Measurements from ENCODE around the gene MIF.
"Not testable (repeated sequence)": the region's sequence is repeated elsewhere in the genome, so short reads cannot be mapped to it uniquely, and the experiment has no call there.

Gene MIF

GRCh38 chr22:23893945-23894709, at the start of gene MIF:
Gene MIF, plus strand, starts transcription at chr22:23894383. Its CDS starts 92 bp downstream, at chr22:23894475.
- DNase-seq, result peak; percentile 98

DNA sequence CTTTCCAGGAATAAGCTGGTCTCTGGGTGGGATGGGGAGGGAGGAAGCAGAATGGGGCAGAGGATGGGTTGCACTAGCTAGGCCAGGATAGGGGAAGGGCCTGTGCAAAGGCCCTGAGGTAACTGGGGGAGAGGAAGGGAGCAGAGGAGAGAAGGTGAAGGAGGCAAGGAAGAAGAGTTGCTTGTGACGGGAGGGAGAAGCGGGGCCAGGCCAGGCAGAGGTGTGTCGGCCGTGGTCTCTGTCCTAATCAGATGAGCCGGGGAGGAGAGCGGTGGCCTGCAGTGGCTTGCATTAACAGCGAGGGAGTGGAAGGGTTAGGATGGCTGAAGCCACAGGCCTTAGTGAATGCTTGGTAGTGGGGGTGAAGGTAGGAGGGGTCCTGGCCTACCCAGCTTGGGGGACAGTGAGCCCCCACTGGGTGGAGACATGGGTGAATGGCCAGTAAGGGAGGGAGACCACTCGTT, 49.4 kb upstream of the MIF start:
- no peak for DNase-seq

GRCh38 chr22:23845265-23846080, 48.7 kb upstream of the MIF start:
- no peak for DNase-seq

GRCh38 chr22:23846081-23846469, 48.1 kb upstream of the MIF start:
- no peak for DNase-seq

- no peak for DNase-seq
Measured at GRCh38 chr22:23847310-23847920, 46.8 kb upstream of the MIF start.

DNA sequence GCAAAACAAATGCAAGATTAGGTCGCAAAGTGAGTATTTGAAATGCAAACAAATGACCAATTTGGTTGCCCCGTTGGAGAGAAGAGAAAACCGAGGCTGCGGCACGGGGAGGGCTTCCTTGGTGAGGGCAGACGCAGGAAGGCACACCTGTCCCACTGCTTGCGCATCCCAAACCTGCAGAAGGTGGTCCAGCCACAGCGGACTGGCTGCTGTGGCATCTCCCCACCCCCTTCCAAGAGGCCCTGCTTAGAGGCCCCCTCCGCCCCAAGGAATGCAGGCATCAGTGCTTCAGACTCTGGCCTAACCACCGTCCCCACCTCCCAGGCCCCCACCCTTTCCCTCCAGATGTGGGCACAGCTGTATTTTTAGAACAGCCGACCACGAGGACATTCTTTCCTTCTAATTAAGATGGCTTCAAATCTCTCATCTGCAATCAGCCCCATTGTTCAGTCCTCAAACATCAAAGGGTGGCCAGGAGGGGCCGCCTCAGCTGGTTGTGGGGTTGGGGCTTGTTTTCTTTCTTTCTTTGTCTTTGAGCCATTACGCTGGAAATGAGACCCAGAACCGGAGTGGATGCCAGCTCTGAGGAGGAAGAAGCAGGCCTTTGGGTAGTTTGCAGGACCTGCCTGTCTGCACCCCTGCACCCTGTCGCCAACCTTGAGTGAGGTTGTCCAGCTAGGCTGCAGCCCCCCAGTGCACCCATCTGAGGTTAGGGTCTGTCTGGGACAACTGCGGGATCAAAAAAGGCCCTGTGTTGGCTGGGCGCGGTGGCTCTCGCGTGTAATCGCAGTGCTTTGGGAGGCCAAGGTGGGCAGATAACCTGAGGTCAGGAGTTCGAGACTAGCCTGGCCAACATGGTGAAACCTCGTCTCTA, 46.0 kb upstream of the MIF start:
- DNase-seq, result no peak

- peak; percentile 85 for DNase-seq
Measured at GRCh38 chr22:23849009-23850006, 44.9 kb upstream of the MIF start.

DNA sequence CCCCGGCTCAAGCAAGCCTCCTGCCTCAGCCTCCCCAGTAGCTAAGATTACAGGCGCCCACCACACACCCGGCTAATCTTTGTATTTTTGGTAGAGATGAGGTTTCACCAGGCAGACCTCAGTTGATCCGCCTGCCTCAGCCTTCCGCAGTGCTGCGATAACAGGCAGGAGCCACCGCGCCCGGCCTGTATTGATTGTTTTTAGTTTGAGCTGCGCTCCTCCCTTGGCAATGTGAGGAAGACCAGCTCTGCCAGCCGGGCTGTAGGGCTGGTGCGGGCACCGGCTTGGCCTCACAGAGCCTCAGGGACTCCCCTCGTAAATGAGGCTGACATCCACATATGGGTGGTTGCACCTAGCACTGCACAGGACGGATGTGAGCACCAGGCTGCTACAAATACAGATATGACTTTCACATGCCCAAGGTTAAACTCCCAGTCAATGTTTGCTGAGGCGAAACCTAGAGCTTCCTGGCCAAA, 44.0 kb upstream of the MIF start:
- no peak for DNase-seq

GRCh38 chr22:23856721-23857605, 37.2 kb upstream of the MIF start:
- peak; percentile 70 for DNase-seq

DNA sequence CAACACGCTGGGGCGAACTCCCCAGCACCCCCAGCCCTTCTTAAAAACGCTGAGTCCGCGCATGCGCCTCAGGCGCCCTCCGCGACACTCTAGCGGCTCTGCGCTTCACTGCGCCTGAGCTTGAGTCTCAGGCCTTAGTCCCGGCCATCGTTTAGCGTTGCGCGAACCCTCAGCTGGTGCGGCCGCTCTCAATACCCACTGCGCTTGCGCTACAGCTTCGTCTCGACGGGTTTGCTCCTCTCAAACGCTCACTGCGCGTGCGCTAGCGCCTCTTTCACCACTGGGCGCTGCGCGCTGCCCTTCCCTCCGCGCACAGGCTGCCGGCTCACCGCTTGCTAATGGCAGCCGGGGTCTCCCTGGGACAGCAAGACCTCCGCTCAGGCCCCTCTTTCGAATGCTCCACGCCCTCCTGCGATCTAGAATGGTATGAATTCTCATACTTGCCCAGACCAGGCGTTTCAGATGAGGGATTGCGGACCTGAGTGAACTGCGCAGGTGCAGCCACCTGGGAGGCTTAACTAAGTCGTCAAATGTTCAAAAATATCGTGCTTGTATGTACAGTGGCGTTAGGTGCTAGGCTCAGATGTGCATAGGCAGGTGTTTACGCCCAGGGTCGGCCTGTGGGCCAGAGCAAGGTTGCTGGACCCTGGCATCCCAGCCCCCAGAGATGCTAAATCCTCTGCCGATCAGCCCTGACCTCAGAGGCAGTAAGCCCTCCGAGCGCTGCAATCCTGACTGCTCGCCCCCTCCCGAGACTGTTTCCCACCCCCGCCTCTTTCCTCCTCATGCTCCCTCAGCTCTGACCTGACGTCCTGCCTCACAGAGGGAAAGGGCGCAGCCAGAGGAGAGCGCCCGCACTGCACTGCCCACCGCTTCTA, 36.3 kb upstream of the MIF start, which contains the start of gene SLC2A11:
Gene SLC2A11, plus strand, starts transcription at position 270 of the 878 bp plus-strand sequence. Its CDS starts 125 bp downstream, at position 395.
- DNase-seq, result peak; percentile 99

DNA sequence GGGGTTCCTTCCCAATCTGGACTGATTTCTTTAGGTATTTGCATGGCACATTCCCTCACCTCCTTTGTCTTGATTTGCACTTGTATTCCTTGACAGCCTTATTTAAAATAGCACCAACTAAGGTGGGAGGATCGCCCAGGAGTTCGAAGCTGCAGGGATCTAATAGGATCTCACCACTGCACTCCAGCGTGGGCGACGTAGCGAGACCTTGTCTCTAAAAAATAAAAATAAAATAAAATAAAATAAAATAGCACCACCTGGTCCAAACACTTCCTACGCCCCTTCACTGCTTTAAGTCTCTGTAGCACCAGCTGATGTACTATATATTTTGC, 35.7 kb upstream of the MIF start:
- DNase-seq, result no peak

DNA sequence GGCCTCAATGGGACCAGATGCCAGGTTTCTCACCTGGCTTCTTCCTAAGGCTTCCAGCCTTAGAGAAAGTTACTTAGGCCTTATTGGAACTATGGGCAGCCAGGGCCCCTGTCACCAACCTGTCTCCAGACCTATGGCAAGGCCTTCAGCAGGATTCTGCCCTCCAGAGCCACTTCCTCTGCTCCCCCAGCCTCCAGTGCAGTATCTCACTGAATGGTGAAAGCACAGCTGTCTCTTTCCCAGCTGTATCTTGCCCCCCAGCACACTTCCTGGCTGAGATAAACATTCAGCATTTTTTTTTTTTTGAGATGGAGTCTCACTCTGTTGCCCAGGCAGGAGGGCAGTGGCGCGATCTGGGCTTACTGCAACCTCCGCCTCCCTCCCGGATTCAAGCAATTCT, 35.0 kb upstream of the MIF start:
- peak; percentile 35 for DNase-seq

GRCh38 chr22:23860187-23860586, 34.0 kb upstream of the MIF start:
- DNase-seq, result not testable (repeated sequence)

- peak; percentile 84 for DNase-seq
Measured at GRCh38 chr22:23862103-23862502, 32.1 kb upstream of the MIF start.

GRCh38 chr22:23864499-23865154, 29.6 kb upstream of the MIF start:
- DNase-seq, result not testable (repeated sequence)

- no peak for DNase-seq
Measured at GRCh38 chr22:23868580-23868979, 25.6 kb upstream of the MIF start.

- DNase-seq, result no peak
Measured at GRCh38 chr22:23874871-23875270, 19.3 kb upstream of the MIF start.

DNA sequence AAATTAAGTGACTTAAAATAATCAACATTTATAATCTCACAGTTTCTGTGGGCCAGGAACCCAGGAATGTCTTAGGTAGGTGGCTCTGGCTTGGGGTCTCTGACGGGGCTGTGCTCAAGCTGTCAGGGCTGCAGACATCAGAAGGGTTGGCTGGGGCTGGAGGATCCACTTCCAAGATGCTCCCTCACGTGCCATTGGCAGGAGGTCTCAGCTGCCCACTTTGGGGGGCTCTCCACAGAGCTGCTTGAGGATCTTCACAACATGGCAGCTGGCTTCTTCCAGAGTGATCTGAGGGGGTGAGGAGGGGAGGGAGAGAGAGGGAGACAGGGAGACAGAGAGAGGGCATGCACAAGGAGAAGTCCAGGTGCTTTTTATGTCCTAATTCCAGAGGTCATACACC, 18.4 kb upstream of the MIF start:
- no peak for DNase-seq
